ACC112 (cell line): Measurements from ENCODE around the gene NTM.

Experiments
- H2AFZ ChIP-seq: fragments of 200-600 bp; sonication (generic); one replicate; pipeline ENCODE4 v1.6.0; 2017; ENCODE audit warnings: antibody characterized with exemption, low read length; ENCODE audit not compliant: unreplicated experiment
- H3K27ac ChIP-seq: fragments of 200-600 bp; sonication (generic); 2 replicates; pipeline ENCODE4 v1.5.1; 2014; ENCODE audit warnings: low read depth, mild to moderate bottlenecking, antibody characterized with exemption, low read length, moderate library complexity
- H3K27me3 ChIP-seq: fragments of 200-600 bp; sonication (generic); 2 replicates; pipeline ENCODE4 v1.6.1; 2014; ENCODE audit warnings: mild to moderate bottlenecking, antibody characterized with exemption, low read length, moderate library complexity, mixed read lengths; ENCODE audit not compliant: insufficient read depth
- H3K36me3 ChIP-seq: fragments of 200-600 bp; sonication (generic); 2 replicates; pipeline ENCODE4 v1.6.1; 2016; ENCODE audit warnings: mild to moderate bottlenecking, antibody characterized with exemption, low read length, moderate library complexity, mixed read lengths; ENCODE audit not compliant: insufficient read depth
- H3K4me1 ChIP-seq: fragments of 200-600 bp; sonication (generic); one replicate; pipeline ENCODE4 v1.6.1; 2016; ENCODE audit warnings: low read length, mixed read lengths; ENCODE audit not compliant: insufficient read depth, unreplicated experiment, control insufficient read depth
- H3K4me3 ChIP-seq: fragments of 200-600 bp; sonication (generic); 2 replicates; pipeline ENCODE4 v1.5.1; 2014; ENCODE audit warnings: mild to moderate bottlenecking, low read depth, low read length
- H3K79me2 ChIP-seq: fragments of 200-600 bp; sonication (generic); one replicate; pipeline ENCODE4 v1.6.0; 2016; ENCODE audit warnings: low read length; ENCODE audit not compliant: control insufficient read depth, unreplicated experiment, insufficient read depth

NTM gene

GRCh38 chr11:131980888-131981668 is 610.7 kb downstream of the NTM start:
- Histone ChIP-seq H3K4me3 (no peak overlapping the region), H3K4me1 (peaks cover 6% of the 10 kb centered on the region), H3K79me2 (no peaks in the 10 kb centered on the region), H3K36me3 (no peaks in the 10 kb centered on the region), H3K27me3 (no peaks in the 10 kb centered on the region), H2AFZ (no peak overlapping the region), H3K27ac (no peak overlapping the region)

- Histone ChIP-seq H3K27me3 (no peaks in the 10 kb centered on the region), H3K36me3 (no peaks in the 10 kb centered on the region), H3K79me2 (no peaks in the 10 kb centered on the region), H2AFZ (no peak overlapping the region), H3K4me1 (peaks cover 6% of the 10 kb centered on the region), H3K4me3 (no peak overlapping the region), H3K27ac (no peak overlapping the region)
These were observed 611.7 kb downstream of the NTM start for GRCh38 chr11:131982154-131982553.

GRCh38 chr11:131985846-131986301 is 615.5 kb downstream of the NTM start:
- Histone ChIP-seq H2AFZ (no peak overlapping the region), H3K79me2 (no peaks in the 10 kb centered on the region), H3K36me3 (no peaks in the 10 kb centered on the region), H3K27me3 (no peaks in the 10 kb centered on the region), H3K27ac (no peak overlapping the region), H3K4me3 (no peak overlapping the region), H3K4me1 (no peaks in the 10 kb centered on the region)

- Histone ChIP-seq H3K4me1 (no peaks in the 10 kb centered on the region), H3K4me3 (no peak overlapping the region), H3K27ac (no peak overlapping the region), H2AFZ (no peak overlapping the region), H3K79me2 (no peaks in the 10 kb centered on the region), H3K36me3 (no peaks in the 10 kb centered on the region), H3K27me3 (no peaks in the 10 kb centered on the region)
These were observed 617.3 kb downstream of the NTM start for GRCh38 chr11:131987703-131988102.

- Histone ChIP-seq H3K4me1 (no peaks in the 10 kb centered on the region), H3K36me3 (no peaks in the 10 kb centered on the region), H3K4me3 (no peak overlapping the region), H3K27me3 (no peaks in the 10 kb centered on the region), H3K27ac (no peak overlapping the region), H2AFZ (no peak overlapping the region), H3K79me2 (no peaks in the 10 kb centered on the region)
These were observed 621.2 kb downstream of the NTM start for GRCh38 chr11:131991606-131992005.

- no peaks in the 10 kb centered on the region for H3K27me3 ChIP-seq
- H3K79me2 ChIP-seq = no peaks in the 10 kb centered on the region
- H3K36me3 ChIP-seq = no peaks in the 10 kb centered on the region
These were observed 622.8 kb downstream of the NTM start for GRCh38 chr11:131993246-131993645.

GRCh38 chr11:131998020-131998419 is 627.6 kb downstream of the NTM start:
- H3K4me1 ChIP-seq = no peaks in the 10 kb centered on the region
- no peaks in the 10 kb centered on the region for H3K27me3 ChIP-seq
- H2AFZ ChIP-seq = no peak overlapping the region
- no peaks in the 10 kb centered on the region for H3K79me2 ChIP-seq
- no peak overlapping the region for H3K27ac ChIP-seq
- no peaks in the 10 kb centered on the region for H3K36me3 ChIP-seq
- no peak overlapping the region for H3K4me3 ChIP-seq

More at GRCh38 chr11:131993246-131993645, 622.8 kb downstream of the NTM start:
- Histone ChIP-seq H2AFZ (no peak overlapping the region), H3K4me3 (no peak overlapping the region), H3K4me1 (no peaks in the 10 kb centered on the region), H3K27ac (no peak overlapping the region)

- Histone ChIP-seq H3K27me3 (no peaks in the 10 kb centered on the region), H2AFZ (no peak overlapping the region), H3K4me1 (no peaks in the 10 kb centered on the region), H3K79me2 (no peaks in the 10 kb centered on the region), H3K27ac (no peak overlapping the region), H3K36me3 (no peaks in the 10 kb centered on the region), H3K4me3 (no peak overlapping the region)
These were observed 628.7 kb downstream of the NTM start for GRCh38 chr11:131999084-131999483.

GRCh38 chr11:131999955-132000354 is 629.5 kb downstream of the NTM start:
- H3K27ac ChIP-seq = no peak overlapping the region
- no peak overlapping the region for H3K4me3 ChIP-seq
- no peak overlapping the region for H2AFZ ChIP-seq
- H3K27me3 ChIP-seq = no peaks in the 10 kb centered on the region
- H3K4me1 ChIP-seq = no peaks in the 10 kb centered on the region
- H3K79me2 ChIP-seq = no peaks in the 10 kb centered on the region
- H3K36me3 ChIP-seq = no peaks in the 10 kb centered on the region

- Histone ChIP-seq H3K27ac (no peak overlapping the region), H3K79me2 (no peaks in the 10 kb centered on the region)
These were observed 635.5 kb downstream of the NTM start for GRCh38 chr11:132005887-132006286.

GRCh38 chr11:132006884-132007580 is 636.6 kb downstream of the NTM start:
- Histone ChIP-seq H3K4me3 (no peak overlapping the region), H3K4me1 (no peaks in the 10 kb centered on the region), H3K27me3 (no peaks in the 10 kb centered on the region), H3K79me2 (no peaks in the 10 kb centered on the region), H3K36me3 (no peaks in the 10 kb centered on the region), H2AFZ (no peak overlapping the region), H3K27ac (no peak overlapping the region)

More at GRCh38 chr11:132005887-132006286, 635.5 kb downstream of the NTM start:
- H2AFZ ChIP-seq = no peak overlapping the region
- H3K4me3 ChIP-seq = no peak overlapping the region
- no peaks in the 10 kb centered on the region for H3K27me3 ChIP-seq
- no peaks in the 10 kb centered on the region for H3K4me1 ChIP-seq
- H3K36me3 ChIP-seq = no peaks in the 10 kb centered on the region
